ENCODE results near the gene MAP7. TPM values are rescaled to one million over a fixed set of nuclear protein-coding genes. Genes with fewer than 3 reads are reported as not detected.

MAP7 gene
- total and polyA plus RNA-seq, 8 donors: 15.7 to 22.0 (median 17.3) TPM

DNA sequence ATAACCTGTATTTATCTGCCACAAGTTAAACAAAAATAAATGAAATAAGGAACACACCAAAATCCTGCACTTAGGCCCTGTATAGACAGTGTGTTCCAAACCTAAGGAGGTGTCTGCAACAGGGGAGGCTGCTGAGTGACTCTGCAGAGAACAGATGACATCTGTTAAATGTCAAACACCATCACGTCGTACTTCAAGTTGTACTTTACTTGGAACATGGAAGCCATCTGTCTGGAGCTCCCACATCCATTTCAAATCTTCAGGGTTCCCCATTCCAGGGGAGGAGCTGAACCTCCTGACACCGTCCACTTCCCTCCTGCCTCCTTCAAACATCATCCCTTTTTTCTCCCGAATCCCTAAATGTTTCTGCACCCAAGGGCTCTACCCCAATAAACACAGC, 1.8 kb upstream of the MAP7 start:
- TF ChIP-seq, protein P1, sequence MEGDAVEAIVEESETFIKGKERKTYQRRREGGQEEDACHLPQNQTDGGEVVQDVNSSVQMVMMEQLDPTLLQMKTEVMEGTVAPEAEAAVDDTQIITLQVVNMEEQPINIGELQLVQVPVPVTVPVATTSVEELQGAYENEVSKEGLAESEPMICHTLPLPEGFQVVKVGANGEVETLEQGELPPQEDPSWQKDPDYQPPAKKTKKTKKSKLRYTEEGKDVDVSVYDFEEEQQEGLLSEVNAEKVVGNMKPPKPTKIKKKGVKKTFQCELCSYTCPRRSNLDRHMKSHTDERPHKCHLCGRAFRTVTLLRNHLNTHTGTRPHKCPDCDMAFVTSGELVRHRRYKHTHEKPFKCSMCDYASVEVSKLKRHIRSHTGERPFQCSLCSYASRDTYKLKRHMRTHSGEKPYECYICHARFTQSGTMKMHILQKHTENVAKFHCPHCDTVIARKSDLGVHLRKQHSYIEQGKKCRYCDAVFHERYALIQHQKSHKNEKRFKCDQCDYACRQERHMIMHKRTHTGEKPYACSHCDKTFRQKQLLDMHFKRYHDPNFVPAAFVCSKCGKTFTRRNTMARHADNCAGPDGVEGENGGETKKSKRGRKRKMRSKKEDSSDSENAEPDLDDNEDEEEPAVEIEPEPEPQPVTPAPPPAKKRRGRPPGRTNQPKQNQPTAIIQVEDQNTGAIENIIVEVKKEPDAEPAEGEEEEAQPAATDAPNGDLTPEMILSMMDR (IDR thresholded peaks at IDR 0.05): no peak
- DNase-seq (no peak), ATAC-seq (no peak)
- H3K4me1 ChIP-seq: peaks cover 4 to 19% of the 10 kb centered on the region in 2 donors
- intact Hi-C loops (cut with DNase I): no loop called here
- peaks cover 0 to 22% of the 10 kb centered on the region in 2 donors for H3K36me3 ChIP-seq
- no peak overlapping the region for H3K27ac ChIP-seq
- H3K4me3 ChIP-seq: no peak overlapping the region
- H3K9me3 ChIP-seq: no peaks in the 10 kb centered on the region
- H3K27me3 ChIP-seq: peaks cover 8 to 35% of the 10 kb centered on the region in 2 donors

DNA sequence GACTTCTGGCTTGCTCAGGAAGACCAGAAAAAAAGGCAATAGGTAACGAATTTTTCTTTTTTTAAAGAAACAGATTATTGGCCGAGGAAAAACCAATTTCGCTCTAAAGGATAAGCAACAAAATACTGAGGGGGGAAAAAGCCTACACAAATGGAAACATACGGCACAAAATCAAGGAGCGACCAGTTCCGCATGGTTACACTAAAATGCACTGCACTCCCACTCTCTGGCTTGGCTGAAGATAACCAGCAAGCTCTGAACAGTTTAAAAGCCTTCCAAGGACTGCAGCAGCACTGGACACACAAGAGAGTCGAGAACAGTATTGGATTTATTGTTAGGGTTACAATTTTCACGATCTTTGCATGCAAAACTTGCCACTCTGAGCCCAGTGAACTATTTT, 881 bp upstream of the MAP7 start:
- Histone ChIP-seq H3K9me3 (no peaks in the 10 kb centered on the region), H3K27me3 (peaks cover 8 to 35% of the 10 kb centered on the region in 2 donors), H3K36me3 (peaks cover 0 to 12% of the 10 kb centered on the region in 2 donors), H3K4me3 (peak overlapping the region; percentile 58 to 68), H3K4me1 (peaks cover 4 to 19% of the 10 kb centered on the region in 2 donors), H3K27ac (no peak overlapping the region)
- DNase-seq (no peak), ATAC-seq (no peak)
- intact Hi-C loops (cut with DNase I): no loop called here
- TF ChIP-seq, protein P1 (IDR thresholded peaks at IDR 0.05): no peak

DNA sequence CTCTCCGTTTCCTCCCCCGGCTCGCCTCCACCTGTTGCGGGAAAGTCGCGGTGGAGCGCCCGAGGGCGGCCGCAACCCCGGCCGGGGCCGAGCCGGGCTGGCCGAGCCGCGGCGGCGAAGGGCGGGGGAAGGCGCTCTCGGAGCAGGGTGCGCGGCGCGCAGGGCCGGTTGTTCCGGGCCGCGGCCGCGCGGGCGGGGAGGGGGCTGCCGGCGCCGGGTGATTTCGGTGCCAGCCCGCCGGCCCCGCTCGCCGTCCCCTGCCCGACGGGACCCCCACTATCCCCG, 235 bp downstream of the MAP7 start:
- ATAC-seq (peak; percentile 71), DNase-seq (peak in 1 of 4 donors; percentile 34)
- intact Hi-C loops (cut with DNase I): no loop called here
- TF ChIP-seq, protein P1 (IDR thresholded peaks at IDR 0.05): no peak
- Histone ChIP-seq H3K9me3 (no peaks in the 10 kb centered on the region), H3K27me3 (peaks cover 8 to 35% of the 10 kb centered on the region in 2 donors), H3K4me1 (peaks cover 4 to 19% of the 10 kb centered on the region in 2 donors), H3K36me3 (peaks cover 0 to 2% of the 10 kb centered on the region in 2 donors), H3K4me3 (peak overlapping the region; percentile 58 to 68), H3K27ac (peak overlapping the region; percentile 48 to 66)

DNA sequence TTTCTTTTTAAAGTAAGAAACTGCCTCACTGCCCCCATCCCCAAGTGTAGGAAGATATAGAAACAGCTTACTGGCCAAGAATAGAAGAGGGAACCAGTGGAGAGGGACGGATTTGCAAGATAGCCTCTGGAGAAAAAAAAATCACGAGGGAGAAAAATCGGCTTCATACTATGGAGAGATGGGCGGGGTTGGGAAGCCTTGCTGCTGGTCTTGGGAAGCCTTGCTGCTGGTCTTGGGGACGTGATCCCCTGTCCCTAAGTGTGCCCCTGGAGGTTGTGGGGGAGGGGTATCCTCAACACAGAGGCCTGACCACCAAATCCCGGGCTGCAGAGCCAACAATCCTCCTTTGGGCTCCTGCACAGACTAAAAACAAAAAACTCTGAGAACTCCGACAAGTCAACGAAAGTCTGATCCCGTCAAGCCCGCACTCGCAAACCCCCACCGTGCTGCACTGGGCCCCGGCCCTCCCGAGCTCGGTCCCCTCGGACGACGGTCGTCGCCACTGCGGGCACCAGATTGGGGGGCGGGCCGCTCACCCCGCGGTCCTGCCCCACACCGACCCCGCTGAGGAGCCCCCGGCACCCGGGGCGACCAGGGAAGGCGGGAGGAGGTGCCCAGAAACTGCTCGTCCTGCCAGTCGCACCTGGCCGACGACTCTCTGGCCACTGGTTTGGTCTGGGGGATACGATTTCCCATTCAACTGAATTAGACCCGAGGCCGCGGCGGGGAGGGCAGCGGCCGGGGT, 750 bp downstream of the MAP7 start:
- DNase-seq: peak in 2 of 4 donors; percentile 35 to 76

More for the DNA sequence above, 750 bp downstream of the MAP7 start:
- ATAC-seq: peak; percentile 9
- Histone ChIP-seq H3K9me3 (no peaks in the 10 kb centered on the region), H3K4me1 (peaks cover 4 to 19% of the 10 kb centered on the region in 2 donors), H3K27ac (peak overlapping the region; percentile 48 to 66), H3K36me3 (no peaks in the 10 kb centered on the region), H3K4me3 (peak overlapping the region; percentile 58 to 68), H3K27me3 (peaks cover 8 to 35% of the 10 kb centered on the region in 2 donors)
- intact Hi-C loops (cut with DNase I): no loop called here
- TF ChIP-seq, protein P1 (IDR thresholded peaks at IDR 0.05): no peak
